HG03066 (cell line): ENCODE results near the gene ATF1.
"Not testable (repeated sequence)": the region's sequence is repeated elsewhere in the genome, so short reads cannot be mapped to it uniquely, and the experiment has no call there.

Experiments
- ATAC-seq: cut with Tn5 transposase; IDR thresholded peaks from one replicate; pipeline ENCODE4 v1.9.1; 2021; ENCODE audit warnings: low read depth; ENCODE audit not compliant: unreplicated experiment

Gene ATF1

DNA sequence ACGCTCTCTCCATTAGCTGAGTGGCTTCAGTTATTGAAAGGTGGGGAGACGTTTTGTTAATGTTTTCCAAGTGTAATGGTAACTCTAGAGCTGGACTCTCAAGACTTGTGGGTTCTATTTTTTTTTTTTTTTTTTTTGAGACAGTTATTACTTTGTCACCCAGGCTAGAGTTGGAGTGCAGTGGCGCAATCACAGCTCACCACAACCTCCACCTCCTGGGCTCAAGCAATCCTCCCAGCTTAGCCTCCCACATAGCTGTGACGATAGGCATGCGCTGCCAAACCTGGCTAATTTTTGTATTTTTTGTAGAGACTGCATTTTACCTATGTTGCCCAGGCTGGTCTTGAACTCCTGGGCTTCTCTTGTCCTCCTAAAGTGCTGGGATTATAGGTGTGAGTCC is 26.2 kb downstream of the ATF1 start:
- no peak for ATAC-seq

DNA sequence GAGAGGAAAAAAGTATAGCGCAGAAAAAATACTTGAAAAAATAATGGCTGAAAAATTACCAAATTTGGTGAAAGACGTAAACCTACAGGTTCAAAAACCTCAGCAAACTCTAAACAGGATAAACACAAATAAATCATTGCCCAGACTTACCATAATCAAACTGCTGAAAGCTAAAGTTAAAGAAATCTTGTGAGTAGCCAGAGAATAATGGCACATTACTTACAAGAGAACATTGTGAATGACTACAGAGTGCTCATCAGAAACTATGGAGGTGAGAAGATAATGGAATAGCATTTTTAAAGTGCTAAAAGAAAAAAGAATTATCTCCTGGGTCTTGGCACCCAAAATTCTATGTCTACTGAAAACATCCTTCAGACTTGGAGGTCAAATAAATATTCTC is 36.0 kb downstream of the ATF1 start:
- no peak for ATAC-seq

DNA sequence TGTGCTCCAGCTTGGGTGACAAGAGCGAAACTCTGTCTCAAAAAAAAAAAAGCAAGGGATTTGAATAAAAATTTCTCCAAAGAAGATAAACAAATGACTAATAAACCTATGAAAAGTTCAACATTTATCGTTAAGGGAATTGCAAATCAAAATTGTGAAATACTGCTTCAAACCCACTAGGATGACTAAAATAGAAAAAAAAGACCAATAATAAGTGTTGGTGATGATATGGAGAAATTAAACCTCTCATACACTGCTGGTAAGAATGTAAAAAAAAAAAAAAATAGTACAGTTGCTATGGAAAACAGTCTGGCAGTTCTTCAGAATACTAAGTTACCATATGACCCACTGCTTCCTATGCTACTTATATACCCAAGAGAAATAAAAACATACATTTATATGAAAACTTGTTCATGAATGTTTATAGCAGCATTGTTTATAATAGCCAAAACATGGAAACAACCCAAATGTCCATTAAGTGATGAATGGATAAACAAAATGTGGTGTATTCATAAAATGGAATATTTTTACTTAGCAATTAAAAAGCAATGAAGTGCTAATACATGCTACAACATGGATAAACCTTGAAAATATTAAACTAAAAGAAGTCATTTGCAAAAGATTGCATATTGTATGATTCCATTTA is 39.5 kb downstream of the ATF1 start:
- ATAC-seq = no peak

DNA sequence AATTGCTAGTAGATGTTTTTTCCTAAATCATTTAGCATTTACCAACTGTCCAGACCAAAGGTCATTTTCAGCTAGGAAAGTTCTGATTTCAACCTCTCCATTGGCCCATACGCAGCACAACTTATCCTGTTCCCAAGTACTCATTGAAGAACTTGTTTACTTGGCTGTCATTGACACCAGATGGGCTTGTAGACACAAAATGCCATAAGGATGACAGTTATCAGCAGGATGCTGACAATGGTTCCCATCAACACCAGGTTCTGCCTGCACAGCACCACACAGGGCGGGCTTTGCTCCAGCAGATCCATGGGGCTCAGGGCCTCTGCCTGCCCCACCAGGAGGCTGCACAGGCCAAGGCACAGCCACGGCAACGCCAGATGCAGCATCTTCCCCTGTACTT is 42.3 kb downstream of the ATF1 start:
- no peak for ATAC-seq

DNA sequence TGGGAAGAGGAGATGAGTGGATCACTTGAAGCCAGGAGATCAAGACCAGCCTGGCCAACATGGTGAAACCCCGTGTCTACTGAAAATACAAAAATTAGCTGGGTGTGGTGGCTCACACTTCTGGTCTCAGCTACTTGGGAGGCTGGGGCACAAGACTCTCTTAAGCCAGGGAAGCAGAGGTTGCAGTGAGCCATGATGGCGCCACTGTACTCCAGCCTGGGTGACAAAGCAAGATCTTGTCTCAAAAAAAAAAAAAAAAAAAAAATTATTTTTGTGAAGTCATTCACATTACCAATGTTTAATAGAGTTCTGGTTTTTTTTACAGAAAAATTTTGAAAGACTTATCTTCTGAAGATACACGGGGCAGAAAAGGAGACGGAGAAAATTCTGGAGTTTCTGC is 45.2 kb downstream of the ATF1 start:
- not testable (repeated sequence) for ATAC-seq

DNA sequence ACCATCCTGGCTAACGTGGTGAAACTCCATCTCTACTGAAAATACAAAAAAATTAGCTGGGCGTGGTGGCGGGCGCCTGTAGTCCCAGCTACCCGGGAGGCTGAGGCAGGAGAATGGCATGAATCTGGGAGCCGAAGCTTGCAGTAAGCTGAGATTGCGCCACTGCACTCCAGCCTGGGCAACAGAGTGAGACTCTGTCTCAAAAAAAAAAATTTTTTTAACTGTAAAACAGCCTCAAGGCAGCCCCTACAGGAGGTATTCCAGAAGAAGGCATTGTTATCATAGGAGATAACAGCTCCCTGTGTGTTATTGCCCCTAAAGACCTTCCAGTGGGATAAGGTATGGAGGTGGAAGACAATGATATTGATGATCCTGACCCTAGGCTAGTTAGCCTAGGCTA is 51.0 kb downstream of the ATF1 start:
- ATAC-seq = not testable (repeated sequence)

DNA sequence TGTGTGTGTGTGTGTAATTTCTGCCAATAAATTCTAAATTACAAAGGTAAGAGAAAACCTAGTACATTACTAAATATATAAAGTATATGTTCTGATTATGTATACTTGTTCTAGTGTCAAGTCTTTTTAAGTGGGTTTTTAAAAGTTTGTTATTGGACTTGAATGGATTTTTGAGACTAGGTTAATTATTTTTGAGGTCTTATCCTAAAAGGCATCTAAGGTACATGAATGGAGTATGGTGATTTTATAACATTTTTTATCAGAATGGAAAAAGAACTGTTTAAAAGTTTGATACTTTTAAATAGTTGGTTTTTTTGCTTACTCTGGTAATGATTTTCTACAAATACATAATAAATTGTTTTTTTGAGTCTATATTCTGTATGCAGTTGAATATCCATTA is 56.3 kb downstream of the ATF1 start:
- no peak for ATAC-seq

DNA sequence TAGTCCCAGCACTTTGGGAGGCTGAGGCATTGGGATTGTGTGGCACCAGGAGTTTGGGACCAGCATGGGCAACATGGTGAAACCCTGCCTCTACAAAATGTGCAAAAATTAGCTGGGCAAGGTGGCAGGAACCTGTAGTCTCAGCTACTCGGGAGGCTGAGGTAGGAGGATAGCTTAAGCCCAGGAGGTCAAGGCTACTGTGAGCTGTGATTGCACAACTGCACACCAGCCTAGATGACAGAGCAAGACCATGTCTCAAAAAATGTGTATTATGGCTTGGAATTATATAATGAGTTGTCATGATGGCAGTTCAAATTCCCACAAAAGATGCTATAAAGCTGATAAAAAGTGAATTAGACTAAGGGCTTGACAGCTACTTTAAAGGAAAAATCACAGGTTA is 58.2 kb downstream of the ATF1 start:
- ATAC-seq = no peak

DNA sequence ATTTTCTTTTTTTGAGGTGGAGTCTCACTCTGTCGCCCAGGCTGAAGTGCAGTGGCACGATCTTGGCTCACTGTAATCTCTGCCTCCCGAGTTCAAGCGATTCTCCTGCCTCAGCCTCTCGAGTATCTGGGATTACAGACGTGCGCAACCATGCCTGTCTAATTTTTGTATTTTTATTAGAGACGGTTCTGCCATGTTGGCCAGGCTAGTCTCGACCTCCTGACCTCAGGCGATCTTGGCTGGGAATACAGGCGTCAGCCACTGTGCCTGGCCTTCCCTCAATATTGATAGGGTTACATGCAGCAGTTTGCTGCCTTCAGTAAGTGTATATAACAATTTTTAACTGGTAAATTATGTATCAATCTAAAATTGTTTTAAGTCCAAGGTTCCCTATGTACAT is 59.8 kb downstream of the ATF1 start:
- not testable (repeated sequence) for ATAC-seq

DNA sequence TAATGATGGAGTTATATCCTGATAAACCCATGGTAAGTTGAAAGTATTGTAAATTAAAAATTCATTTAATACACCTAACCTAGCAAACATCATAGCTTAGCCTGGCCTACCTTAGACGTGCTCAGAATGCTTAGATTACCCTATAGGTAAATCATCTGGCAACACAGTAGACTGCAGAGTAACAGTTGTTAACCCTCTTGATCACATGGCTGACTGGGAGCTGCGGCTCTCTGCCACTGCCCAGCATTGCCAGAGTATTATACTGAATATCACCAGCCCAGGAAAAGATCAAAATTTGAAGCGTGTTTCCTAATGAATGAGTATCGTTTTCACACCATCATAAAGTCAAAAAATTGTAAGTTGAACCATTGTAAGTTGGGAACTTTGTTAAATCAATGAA is 61.0 kb downstream of the ATF1 start:
- ATAC-seq = no peak

DNA sequence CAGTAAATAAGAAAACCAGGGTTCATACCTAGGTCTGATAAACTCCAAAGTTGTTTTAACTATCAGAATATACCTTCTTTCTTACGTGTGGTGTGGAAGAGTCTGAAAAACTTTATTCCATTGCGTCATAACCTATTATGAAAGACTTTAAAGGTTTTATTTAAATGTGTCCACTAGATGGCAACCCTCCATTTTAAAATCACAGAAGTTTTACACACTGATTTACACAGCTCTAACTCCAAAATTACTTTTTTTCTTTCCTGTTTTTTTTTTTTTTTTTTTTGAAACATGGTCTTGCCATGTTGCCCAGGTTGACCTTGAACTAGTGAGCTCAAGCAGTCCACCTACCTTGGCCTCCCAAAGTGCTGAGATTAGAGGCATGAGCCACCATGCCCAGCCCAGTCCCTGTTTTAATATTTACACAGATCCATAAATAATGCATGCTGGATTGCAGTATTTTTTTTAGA is 61.5 kb downstream of the ATF1 start:
- no peak for ATAC-seq

DNA sequence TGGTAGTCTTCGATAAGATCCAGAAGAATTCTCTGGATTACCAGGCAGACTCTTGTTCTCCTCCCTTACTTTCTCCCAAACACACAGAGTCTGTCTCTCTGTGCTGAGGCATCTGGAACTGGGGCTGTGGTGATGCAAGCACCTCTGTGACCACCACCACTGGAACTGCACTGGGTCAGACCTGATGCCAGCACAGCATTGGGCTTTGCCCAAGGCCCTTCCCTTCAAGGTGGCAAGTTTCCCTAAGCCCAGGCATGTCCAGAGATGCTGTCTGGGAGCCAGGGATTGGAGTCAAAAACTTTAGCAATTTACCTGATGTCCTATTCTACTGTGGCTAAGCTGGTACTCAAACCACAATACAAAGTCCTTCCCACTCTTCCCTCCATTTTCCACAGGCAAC is 64.2 kb downstream of the ATF1 start:
- ATAC-seq = no peak

DNA sequence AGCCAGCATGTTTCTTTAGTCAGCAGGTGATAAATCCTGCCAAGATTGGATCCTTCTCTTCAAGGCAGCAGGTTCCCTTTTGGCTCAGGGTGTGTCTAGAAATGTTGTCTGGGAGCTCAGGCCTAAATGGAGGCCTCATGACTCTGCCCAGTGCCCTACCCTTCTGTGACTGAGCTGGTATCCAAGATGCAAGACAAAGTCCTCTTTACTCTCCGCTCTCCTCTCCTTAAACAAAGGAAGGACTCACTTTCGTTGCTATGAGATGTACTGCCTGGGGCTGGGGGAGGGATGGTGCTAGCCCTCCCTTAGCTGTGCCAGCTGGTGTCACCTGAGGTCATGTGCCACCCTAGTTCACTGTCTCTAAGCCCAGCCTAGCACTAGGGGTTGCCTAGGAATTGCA is 65.0 kb downstream of the ATF1 start:
- no peak for ATAC-seq

DNA sequence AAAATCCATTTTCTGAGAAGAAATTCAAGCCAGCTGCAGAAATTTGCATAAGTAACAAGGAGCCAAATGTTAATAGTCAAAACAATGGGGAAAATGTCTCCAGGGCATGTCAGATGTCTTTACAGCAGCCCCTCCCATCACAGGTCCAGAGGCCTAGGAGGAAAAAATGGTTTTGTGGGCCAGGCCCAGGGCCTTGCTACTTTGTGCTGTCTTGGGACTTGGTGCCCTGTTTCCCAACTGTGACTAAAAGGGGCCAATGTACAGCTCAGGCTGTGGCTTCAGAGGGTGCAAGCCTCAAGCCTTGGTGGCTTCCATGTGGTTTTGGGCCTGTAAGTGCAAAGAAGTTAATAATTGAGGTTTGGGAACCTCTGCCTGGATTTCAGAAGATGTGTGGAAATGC is 69.9 kb downstream of the ATF1 start:
- not testable (repeated sequence) for ATAC-seq

DNA sequence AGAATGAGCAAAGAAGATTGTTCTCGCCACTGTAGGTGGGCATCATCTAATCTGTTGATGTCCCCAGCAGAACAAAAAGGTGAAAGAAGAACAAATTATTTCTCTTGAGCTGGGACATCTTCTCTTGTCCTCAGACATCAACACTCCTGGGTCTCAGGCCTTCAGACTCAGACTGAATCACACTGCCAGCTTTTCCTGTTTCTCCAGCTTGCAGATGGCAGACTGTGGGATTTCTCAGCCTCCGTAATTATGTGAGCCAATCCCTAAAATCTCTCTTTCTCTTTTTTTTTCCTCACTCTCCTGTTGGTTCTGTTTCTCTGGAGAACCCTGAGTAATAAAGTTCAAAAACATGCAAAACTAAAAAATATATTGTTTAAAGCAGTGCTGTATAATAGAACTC is 75.1 kb downstream of the ATF1 start:
- ATAC-seq = no peak

DNA sequence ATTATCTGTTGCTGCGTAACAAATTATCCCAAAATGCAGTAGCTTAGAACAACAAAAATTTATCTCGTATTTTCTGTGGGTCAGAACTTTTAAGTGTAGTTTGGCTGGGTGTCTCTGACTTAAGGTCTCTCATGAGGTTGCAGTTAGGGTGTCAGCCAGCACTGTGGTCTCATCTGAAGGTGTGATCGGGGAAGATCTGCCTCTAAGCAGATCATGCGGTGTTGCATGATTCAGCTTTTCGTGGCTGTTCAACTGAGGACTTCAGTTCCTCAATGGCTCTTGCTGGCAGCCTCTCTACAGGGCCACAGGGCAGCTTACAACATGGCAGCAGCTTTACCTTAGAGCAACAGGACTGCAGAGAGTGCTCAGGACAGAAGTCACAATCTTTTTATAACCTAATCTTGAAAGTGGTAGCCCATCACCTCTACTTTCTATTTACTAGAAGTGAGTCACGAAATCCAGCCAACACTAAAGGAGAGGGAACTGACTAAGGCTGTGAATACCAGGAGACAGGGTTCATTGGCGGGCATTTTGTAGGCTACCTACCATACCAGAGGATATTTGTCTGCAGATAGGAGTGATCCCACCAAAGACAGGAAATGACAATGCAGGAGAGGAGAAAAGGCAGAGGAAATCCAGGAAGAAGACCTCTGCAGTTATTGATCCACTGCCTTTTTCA is 77.0 kb downstream of the ATF1 start:
- no peak for ATAC-seq

DNA sequence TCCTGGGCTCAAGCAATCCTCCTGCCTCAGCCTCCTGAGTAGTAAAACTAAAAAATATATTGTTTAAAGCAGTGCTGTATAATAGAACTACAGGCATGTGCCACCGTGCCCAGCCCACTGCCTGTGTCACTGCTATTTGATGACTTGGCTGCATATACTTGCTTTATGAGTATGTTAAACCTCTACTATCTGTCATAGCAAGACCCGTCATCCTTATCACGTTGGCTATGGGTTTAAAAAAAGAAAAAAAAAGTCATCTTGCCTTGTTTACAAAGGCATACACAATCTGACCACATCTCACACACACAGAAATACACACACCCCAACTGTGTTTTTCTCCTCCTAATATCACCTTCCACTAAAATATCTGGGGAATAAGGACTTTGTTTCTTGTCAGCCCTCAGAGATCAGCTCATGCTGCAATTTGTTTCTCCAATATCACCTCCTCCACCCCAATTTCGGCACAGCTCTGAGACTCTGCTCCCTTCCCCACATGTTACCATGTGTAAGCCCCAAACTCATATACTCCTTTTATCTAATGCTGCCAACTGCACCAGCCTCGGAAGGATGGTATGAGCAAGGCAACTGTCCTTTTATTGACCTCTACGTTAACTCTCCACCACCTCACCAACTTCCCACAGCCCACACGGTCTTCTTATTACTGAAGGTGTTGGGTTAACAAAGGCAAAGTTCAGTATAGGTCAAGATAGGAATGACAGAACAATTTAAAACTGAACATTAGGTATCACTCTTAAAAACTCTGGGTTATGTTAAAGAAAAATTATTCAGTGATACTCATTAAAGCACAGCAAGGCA is 78.0 kb downstream of the ATF1 start:
- no peak for ATAC-seq

DNA sequence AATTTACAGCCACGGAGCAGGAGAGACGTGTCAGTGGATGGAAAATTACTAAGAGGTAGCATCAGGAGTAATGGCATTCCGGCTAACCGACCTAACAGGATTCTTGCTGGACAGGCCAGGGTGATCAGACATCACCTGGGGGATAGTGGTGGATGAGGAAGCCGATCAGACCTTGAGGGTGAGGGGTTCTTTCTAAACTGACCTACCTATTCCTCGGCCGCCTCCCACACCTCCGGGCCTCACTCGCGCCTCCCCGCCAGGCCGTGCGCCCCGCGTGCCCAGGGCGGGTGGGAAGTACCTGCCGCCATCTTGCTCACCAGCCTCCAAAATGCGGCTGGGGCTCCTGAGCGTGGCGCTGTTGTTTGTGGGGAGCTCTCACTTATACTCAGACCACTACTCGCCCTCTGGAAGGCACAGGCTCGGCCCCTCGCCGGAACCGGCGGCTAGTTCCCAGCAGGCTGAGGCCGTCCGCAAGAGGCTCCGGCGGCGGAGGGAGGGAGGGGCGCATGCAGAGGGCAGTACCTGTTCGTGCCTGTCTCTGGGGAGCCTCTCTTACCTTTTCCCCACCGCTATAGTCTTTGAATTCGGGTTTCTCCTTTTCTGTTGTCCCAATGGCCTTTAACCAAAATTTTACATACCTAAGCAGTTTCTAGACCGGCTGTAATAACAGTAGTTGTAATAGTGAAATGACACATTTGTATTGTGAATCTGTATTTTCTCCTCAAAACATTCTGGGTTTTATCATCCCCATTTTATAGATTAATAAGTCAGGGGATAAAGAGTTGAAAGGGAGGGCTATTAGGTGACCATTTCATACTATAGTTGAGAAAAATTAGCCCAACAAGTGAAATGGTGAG is 79.0 kb downstream of the ATF1 start, which contains the start of gene TMPRSS12:
Gene TMPRSS12, plus strand, starts transcription at position 290 of the 857 bp plus-strand sequence. Its CDS starts 39 bp downstream, at position 329.
- ATAC-seq = no peak

DNA sequence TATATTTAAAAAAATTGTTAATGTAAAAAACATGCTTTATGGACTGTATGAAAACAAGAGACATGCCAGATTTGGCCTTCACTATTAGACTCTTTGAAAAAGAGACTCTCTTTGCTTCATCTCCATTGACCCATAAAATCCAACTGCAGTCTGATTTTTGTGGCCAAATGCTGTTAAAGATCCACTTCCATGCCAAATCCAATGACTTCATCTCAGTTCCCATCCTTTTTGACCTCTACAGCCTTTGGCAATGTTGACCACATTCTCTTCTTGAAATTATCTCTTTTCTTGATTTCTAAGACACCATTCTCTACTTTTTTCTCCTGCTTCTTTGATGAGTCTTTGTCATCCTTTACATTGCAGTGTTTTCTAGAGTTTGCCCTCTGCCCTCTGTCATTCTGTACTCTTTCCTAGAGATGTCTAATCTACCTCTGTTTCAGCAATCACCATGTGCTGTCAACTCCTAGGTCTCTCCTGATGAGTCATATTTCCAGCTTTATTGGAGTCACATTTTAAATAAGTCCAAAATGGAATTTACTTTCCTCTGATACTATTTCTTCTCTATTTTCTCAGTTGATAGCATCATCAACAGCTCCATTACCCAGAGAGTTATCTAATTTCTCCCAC is 81.2 kb downstream of the ATF1 start:
- ATAC-seq = no peak

DNA sequence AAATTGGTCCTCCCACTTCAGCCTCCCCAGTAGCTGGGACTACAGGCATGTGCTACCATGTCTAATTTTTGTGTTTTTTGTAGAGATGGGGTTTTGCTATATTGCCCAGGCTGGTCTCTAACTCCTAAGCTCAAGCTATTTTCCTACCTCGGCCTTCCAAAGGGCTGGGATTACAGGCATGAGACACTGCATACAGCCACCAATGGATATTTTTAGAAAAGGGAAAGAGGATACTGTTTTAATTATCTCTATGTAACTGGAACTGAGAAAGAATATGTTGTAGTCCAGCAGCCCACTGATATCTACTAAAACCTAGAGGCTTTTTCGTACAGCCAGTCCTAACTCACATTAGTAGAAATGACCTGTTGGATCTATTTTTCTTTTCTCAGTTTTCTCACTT is 85.1 kb downstream of the ATF1 start:
- ATAC-seq = no peak
